Testis (tissue), 2 donors: ENCODE measurements around the gene BTBD1.

Experiments
- CTCF ChIP-seq, 3 experiments: fragments of 450-650 bp in 2 of 3; fragments of 200-600 bp in 1 of 3; sonication (generic) in 1 of 3; IDR thresholded peaks; one replicate each; pipeline ENCODE4 v1.5.1; 2016 to 2019; ENCODE audit warnings: antibody characterized with exemption in 3 of 3, mild to moderate bottlenecking in 2 of 3, moderate library complexity in 1 of 3
- POLR2A ChIP-seq: fragments of 450-650 bp; IDR thresholded peaks from one replicate; pipeline ENCODE4 v1.6.1; 2017; ENCODE audit warnings: antibody characterized with exemption, mild to moderate bottlenecking, moderate library complexity

- TF ChIP-seq CTCF (IDR thresholded peaks at IDR 0.05): no peak
- no peak for TF ChIP-seq POLR2A
Observed at GRCh38 chr15:83094583-83094982, 27.5 kb upstream of the BTBD1 start.
